ENCODE data around the gene TNRC6A. TPM values are rescaled to one million over a fixed set of nuclear protein-coding genes. Genes with fewer than 3 reads are reported as not detected.
A peak's percentile ranks its signal among the peaks of the same experiment; 100 is the strongest.

Gene TNRC6A
- total and polyA plus RNA-seq, 2 of the 13 experiments (the other 11 are each of a cell fraction or from before 2014, with no cell fraction given) = 30.9 to 43.6 TPM

GRCh38 chr16:24731722-24732419 lies 2.4 kb downstream of the TNRC6A start (continued):
- TF ChIP-seq ATF2 (CRISPR knock-in tag; IDR thresholded peaks at IDR 0.05) (no peak; the same call in 1 of the 2 replicates), EP300 (IDR thresholded peaks at IDR 0.05; ENCODE audit: low read depth in 2 of 2, low read length in 2 of 2) (peak in 1 of 2 experiments; percentile 46; a peak in 2 of 4 replicates), EP300 (CRISPR knock-in tag; IDR thresholded peaks at IDR 0.05; ENCODE audit: borderline replicate concordance) (no peak), ZNF432 (CRISPR knock-in tag; IDR thresholded peaks at IDR 0.05; ENCODE audit: borderline replicate concordance) (no peak), ZC3H4 (CRISPR knock-in tag; IDR thresholded peaks at IDR 0.05; ENCODE audit: borderline replicate concordance) (no peak), ZNF749 (CRISPR knock-in tag; IDR thresholded peaks at IDR 0.05; ENCODE audit: borderline replicate concordance) (no peak), ZNF891 (CRISPR knock-in tag; IDR thresholded peaks at IDR 0.05) (no peak), KDM6A (CRISPR knock-in tag; IDR thresholded peaks at IDR 0.05; ENCODE audit: low read depth) (no peak), AGO2 (optimal IDR thresholded peaks at IDR 0.05; ENCODE audit: low read depth, low read length) (no peak), SP140L (CRISPR knock-in tag; IDR thresholded peaks at IDR 0.05; ENCODE audit: borderline replicate concordance) (no peak), ZNF546 (CRISPR knock-in tag; conservative IDR thresholded peaks at IDR 0.05) (no peak), SALL2 (CRISPR knock-in tag; IDR thresholded peaks at IDR 0.05) (no peak), PITX1 (CRISPR knock-in tag; IDR thresholded peaks at IDR 0.05) (peak; percentile 61), CEBPB (IDR thresholded peaks at IDR 0.05; ENCODE audit: borderline replicate concordance, low read depth, low read length) (no peak), MEF2D (CRISPR knock-in tag; IDR thresholded peaks at IDR 0.05) (peak; percentile 40; the same call in 1 of the 2 replicates), GLMP (CRISPR knock-in tag; IDR thresholded peaks at IDR 0.05; ENCODE audit: borderline replicate concordance) (no peak), ARID3A (IDR thresholded peaks at IDR 0.05; ENCODE audit: low read depth, low read length) (peak; percentile 76), PHF5A (CRISPR knock-in tag; IDR thresholded peaks at IDR 0.05; ENCODE audit: low read depth, unreplicated experiment) (peak; percentile 40), U2AF2 (IDR thresholded peaks at IDR 0.05; ENCODE audit: low read depth, low read length) (no peak)
- TF ChIP-seq, protein P1, sequence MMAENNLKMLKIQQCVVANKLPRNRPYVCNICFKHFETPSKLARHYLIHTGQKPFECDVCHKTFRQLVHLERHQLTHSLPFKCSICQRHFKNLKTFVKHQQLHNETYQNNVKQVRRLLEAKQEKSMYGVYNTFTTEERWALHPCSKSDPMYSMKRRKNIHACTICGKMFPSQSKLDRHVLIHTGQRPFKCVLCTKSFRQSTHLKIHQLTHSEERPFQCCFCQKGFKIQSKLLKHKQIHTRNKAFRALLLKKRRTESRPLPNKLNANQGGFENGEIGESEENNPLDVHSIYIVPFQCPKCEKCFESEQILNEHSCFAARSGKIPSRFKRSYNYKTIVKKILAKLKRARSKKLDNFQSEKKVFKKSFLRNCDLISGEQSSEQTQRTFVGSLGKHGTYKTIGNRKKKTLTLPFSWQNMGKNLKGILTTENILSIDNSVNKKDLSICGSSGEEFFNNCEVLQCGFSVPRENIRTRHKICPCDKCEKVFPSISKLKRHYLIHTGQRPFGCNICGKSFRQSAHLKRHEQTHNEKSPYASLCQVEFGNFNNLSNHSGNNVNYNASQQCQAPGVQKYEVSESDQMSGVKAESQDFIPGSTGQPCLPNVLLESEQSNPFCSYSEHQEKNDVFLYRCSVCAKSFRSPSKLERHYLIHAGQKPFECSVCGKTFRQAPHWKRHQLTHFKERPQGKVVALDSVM (CRISPR knock-in tag; IDR thresholded peaks at IDR 0.05) = no peak
- TF ChIP-seq, protein P2, sequence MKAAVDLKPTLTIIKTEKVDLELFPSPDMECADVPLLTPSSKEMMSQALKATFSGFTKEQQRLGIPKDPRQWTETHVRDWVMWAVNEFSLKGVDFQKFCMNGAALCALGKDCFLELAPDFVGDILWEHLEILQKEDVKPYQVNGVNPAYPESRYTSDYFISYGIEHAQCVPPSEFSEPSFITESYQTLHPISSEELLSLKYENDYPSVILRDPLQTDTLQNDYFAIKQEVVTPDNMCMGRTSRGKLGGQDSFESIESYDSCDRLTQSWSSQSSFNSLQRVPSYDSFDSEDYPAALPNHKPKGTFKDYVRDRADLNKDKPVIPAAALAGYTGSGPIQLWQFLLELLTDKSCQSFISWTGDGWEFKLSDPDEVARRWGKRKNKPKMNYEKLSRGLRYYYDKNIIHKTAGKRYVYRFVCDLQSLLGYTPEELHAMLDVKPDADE (CRISPR knock-in tag; IDR thresholded peaks at IDR 0.05) = no peak
